Sigmoid colon (tissue), 4 donors: Measurements from ENCODE around the gene PPP1R15B.

Source experiments
- CTCF ChIP-seq, 4 experiments: fragments of 450-650 bp in 3 of 4; fragments of 200-600 bp in 1 of 4; IDR thresholded peaks; one replicate each; pipeline ENCODE4 v1.5.1; 2016 to 2019; ENCODE audit warnings: antibody characterized with exemption in 4 of 4, mild to moderate bottlenecking in 3 of 4, moderate library complexity in 2 of 4
- EP300 ChIP-seq, 4 donors: sonication (generic); formaldehyde crosslinking; IDR thresholded peaks; one replicate each; pipeline ENCODE4 v1.6.1; 2017; ENCODE audit warnings: antibody characterized with exemption in 4 of 4
- POLR2A ChIP-seq, 2 donors: fragments of 450-650 bp; IDR thresholded peaks; one replicate each; pipeline ENCODE4 v1.6.1; 2016; ENCODE audit warnings: antibody characterized with exemption in 2 of 2, mild to moderate bottlenecking in 2 of 2, moderate library complexity in 2 of 2
- POLR2AphosphoS5 ChIP-seq, 4 donors: sonication (generic); formaldehyde crosslinking; IDR thresholded peaks; one replicate each; pipeline ENCODE4 v1.6.1; 2017; ENCODE audit warnings: antibody characterized with exemption in 4 of 4

GRCh38 chr1:204447190-204447589, 35.6 kb upstream of the PPP1R15B start:
- no peak for TF ChIP-seq POLR2AphosphoS5 (IDR thresholded peaks at IDR 0.05)
- TF ChIP-seq CTCF (IDR thresholded peaks at IDR 0.05): no peak
- TF ChIP-seq POLR2A (IDR thresholded peaks at IDR 0.05): no peak
- TF ChIP-seq EP300 (IDR thresholded peaks at IDR 0.05): no peak
